ENCODE results near the gene TAT. TPM values are rescaled to one million over a fixed set of nuclear protein-coding genes. Genes with fewer than 3 reads are reported as not detected.
"Not testable (repeated sequence)": the region's sequence is repeated elsewhere in the genome, so short reads cannot be mapped to it uniquely, and the experiment has no call there.

Gene TAT
- total RNA-seq, 1 donor from 2014 or later, result not detected

- Histone ChIP-seq H3F3A (ENCODE audit: low read depth) (peaks cover 11% of the 10 kb centered on the region), H3K79me2 (ENCODE audit: low read depth) (no peaks in the 10 kb centered on the region), H2AFZ (replicated peaks) (no peak overlapping the region), H3K4me1 (no peaks in the 10 kb centered on the region), H3K4me3 (no peak overlapping the region), H4K20me1 (ENCODE audit: low read depth) (no peaks in the 10 kb centered on the region), H3K4me2 (no peak overlapping the region), H3K9ac (no peak overlapping the region), H3K27ac (no peak overlapping the region), H3K36me3 (no peaks in the 10 kb centered on the region), H3K27me3 (peaks cover 44% of the 10 kb centered on the region), H3K9me3 (ENCODE audit: low read depth) (no peaks in the 10 kb centered on the region)
- H3K9me3 Mint-ChIP-seq, result no peaks in the 10 kb centered on the region
- TF ChIP-seq CTCF (IDR thresholded peaks at IDR 0.05), result no peak
- TF ChIP-seq EZH2 (IDR thresholded peaks at IDR 0.05), result no peak
- TF ChIP-seq EZH2phosphoT487 (IDR thresholded peaks at IDR 0.05), result no peak
- peaks cover 21% of the 10 kb centered on the region for H3K27me3 Mint-ChIP-seq (ENCODE audit: insufficient read depth, low read depth)
- no peaks in the 10 kb centered on the region for H3K36me3 Mint-ChIP-seq
- H3K27ac Mint-ChIP-seq, result no peak overlapping the region
- peaks cover 3% of the 10 kb centered on the region for H3K4me1 Mint-ChIP-seq
- DNase-seq (ENCODE audit: low spot score), result no peak
- no peak overlapping the region for H3K4me3 Mint-ChIP-seq
These were observed 46.7 kb upstream of the TAT start for GRCh38 chr16:71623597-71623996.

GRCh38 chr16:71622088-71622487, 45.2 kb upstream of the TAT start:
- Histone ChIP-seq H3K4me2 (no peak overlapping the region), H3K4me3 (no peak overlapping the region), H3K9me3 (ENCODE audit: low read depth) (no peaks in the 10 kb centered on the region), H4K20me1 (ENCODE audit: low read depth) (no peaks in the 10 kb centered on the region), H3K79me2 (ENCODE audit: low read depth) (no peaks in the 10 kb centered on the region), H3K27me3 (peaks cover 34% of the 10 kb centered on the region), H3K4me1 (no peaks in the 10 kb centered on the region), H2AFZ (replicated peaks) (no peak overlapping the region), H3F3A (ENCODE audit: low read depth) (peaks cover 7% of the 10 kb centered on the region), H3K36me3 (no peaks in the 10 kb centered on the region), H3K27ac (no peak overlapping the region), H3K9ac (no peak overlapping the region)
- no peak for TF ChIP-seq EZH2phosphoT487 (IDR thresholded peaks at IDR 0.05)
- TF ChIP-seq CTCF (IDR thresholded peaks at IDR 0.05), result no peak
- no peak for TF ChIP-seq EZH2 (IDR thresholded peaks at IDR 0.05)
- no peaks in the 10 kb centered on the region for H3K9me3 Mint-ChIP-seq
- no peak overlapping the region for H3K4me3 Mint-ChIP-seq
- no peak overlapping the region for H3K27ac Mint-ChIP-seq
- no peak for DNase-seq (ENCODE audit: low spot score)
- H3K27me3 Mint-ChIP-seq (ENCODE audit: insufficient read depth, low read depth), result peaks cover 14% of the 10 kb centered on the region
- H3K4me1 Mint-ChIP-seq, result no peaks in the 10 kb centered on the region
- no peaks in the 10 kb centered on the region for H3K36me3 Mint-ChIP-seq

- Histone ChIP-seq H3K27me3 (no peaks in the 10 kb centered on the region), H3F3A (ENCODE audit: low read depth) (no peaks in the 10 kb centered on the region), H3K27ac (no peak overlapping the region), H3K4me2 (no peak overlapping the region), H4K20me1 (ENCODE audit: low read depth) (no peaks in the 10 kb centered on the region), H3K4me1 (no peaks in the 10 kb centered on the region), H3K79me2 (ENCODE audit: low read depth) (no peaks in the 10 kb centered on the region), H2AFZ (replicated peaks) (no peak overlapping the region), H3K36me3 (no peaks in the 10 kb centered on the region), H3K4me3 (no peak overlapping the region), H3K9me3 (ENCODE audit: low read depth) (no peaks in the 10 kb centered on the region), H3K9ac (no peak overlapping the region)
- H3K27me3 Mint-ChIP-seq (ENCODE audit: insufficient read depth, low read depth), result peaks cover 7% of the 10 kb centered on the region
- TF ChIP-seq EZH2phosphoT487 (IDR thresholded peaks at IDR 0.05) (no peak), EZH2 (IDR thresholded peaks at IDR 0.05) (no peak), CTCF (IDR thresholded peaks at IDR 0.05) (no peak)
- H3K27ac Mint-ChIP-seq, result no peak overlapping the region
- no peaks in the 10 kb centered on the region for H3K9me3 Mint-ChIP-seq
- DNase-seq (ENCODE audit: low spot score), result no peak
- no peaks in the 10 kb centered on the region for H3K36me3 Mint-ChIP-seq
- no peak overlapping the region for H3K4me3 Mint-ChIP-seq
- no peaks in the 10 kb centered on the region for H3K4me1 Mint-ChIP-seq
These were observed 41.5 kb upstream of the TAT start for GRCh38 chr16:71618429-71618828.

GRCh38 chr16:71614956-71615355, 38.1 kb upstream of the TAT start:
- not testable (repeated sequence) for H3K36me3 Mint-ChIP-seq; H3K9ac ChIP-seq; H3K9me3 ChIP-seq (ENCODE audit: low read depth); H3K9me3 Mint-ChIP-seq; H3F3A ChIP-seq (ENCODE audit: low read depth); H3K79me2 ChIP-seq (ENCODE audit: low read depth); H2AFZ ChIP-seq (replicated peaks); H3K4me3 Mint-ChIP-seq; H3K27ac Mint-ChIP-seq; DNase-seq (ENCODE audit: low spot score); H4K20me1 ChIP-seq (ENCODE audit: low read depth); H3K4me1 Mint-ChIP-seq; H3K4me3 ChIP-seq; H3K4me1 ChIP-seq; H3K36me3 ChIP-seq; H3K27me3 Mint-ChIP-seq (ENCODE audit: insufficient read depth, low read depth); H3K4me2 ChIP-seq; H3K27me3 ChIP-seq; H3K27ac ChIP-seq

All from neural progenitor cell (in vitro differentiated cells).